MCF 10A (cell line): ENCODE results near the gene HYI. TPM values are rescaled to one million over a fixed set of nuclear protein-coding genes. Genes with fewer than 3 reads are reported as not detected.

Experiments
- BruUV-seq: library from RNA; stranded (reverse); fragments of 400-500 nt; replicated peaks from 2 replicates; lab custom pipeline; 2021; lab: Mats Ljungman, UMichigan
- CTCF ChIA-PET: fragments of 300-600 bp; sonication (Branson Sonifier 250); formaldehyde crosslinking; extraction: SDS; loops from one replicate; lab custom pipeline; 2021; ENCODE audit warnings: antibody characterized with exemption, inconsistent platforms; lab: Yijun Ruan, JAX
- POLR2A ChIA-PET: fragments of 300-600, 350-650 bp; sonication (Branson Sonifier 250); formaldehyde crosslinking; extraction: SDS; loops from one replicate; lab custom pipeline; 2020; ENCODE audit warnings: antibody characterized with exemption, inconsistent platforms; lab: Yijun Ruan, JAX
- DNase-seq: peaks from one replicate; pipeline ENCODE4 v3.0.0-alpha.2; 2018; ENCODE audit not compliant: unreplicated experiment
- H3K27ac Mint-ChIP-seq: one replicate; pipeline ENCODE4 v1.8.0; 2022; ENCODE audit warnings: mild to moderate bottlenecking, low read depth, mixed read lengths; ENCODE audit not compliant: unreplicated experiment
- H3K27me3 Mint-ChIP-seq: one replicate; pipeline ENCODE4 v1.8.0; 2022; ENCODE audit warnings: mixed read lengths; ENCODE audit not compliant: insufficient read depth, unreplicated experiment
- H3K36me3 Mint-ChIP-seq: one replicate; pipeline ENCODE4 v1.8.0; 2022; ENCODE audit warnings: mild to moderate bottlenecking, moderate library complexity, mixed read lengths; ENCODE audit not compliant: insufficient read depth, unreplicated experiment
- H3K4me1 Mint-ChIP-seq: one replicate; pipeline ENCODE4 v1.8.0; 2022; ENCODE audit warnings: mixed read lengths; ENCODE audit not compliant: insufficient read depth, unreplicated experiment
- H3K4me3 Mint-ChIP-seq: one replicate; pipeline ENCODE4 v1.8.0; 2022; ENCODE audit warnings: mild to moderate bottlenecking, moderate library complexity, mixed read lengths; ENCODE audit not compliant: unreplicated experiment
- H3K9me3 Mint-ChIP-seq: one replicate; pipeline ENCODE4 v1.8.0; 2022; ENCODE audit warnings: mixed read lengths; ENCODE audit not compliant: unreplicated experiment
- CTCF ChIP-seq: fragments of 200-600 bp; IDR thresholded peaks from one replicate; pipeline ENCODE4 v1.8.0; 2022; ENCODE audit warnings: antibody characterized with exemption, mild to moderate bottlenecking; ENCODE audit not compliant: unreplicated experiment
- intact Hi-C: fragments of 100-400 bp; cut with micrococcal nuclease; formaldehyde crosslinking; loops from 2 replicates; pipeline ENCODE4 v1.14.1; 2022
- total RNA-seq: library from RNA; stranded (reverse); gene quantifications from 2 replicates; pipeline ENCODE4 v1.2.3, GENCODE V29; 2022

The HYI gene
- total RNA-seq, 1 experiment from 2014 or later, result 23.0 TPM

GRCh38 chr1:43421396-43421795 lies 32.3 kb downstream of the HYI start:
- no peak overlapping the region for H3K27ac Mint-ChIP-seq
- H3K36me3 Mint-ChIP-seq, result peaks cover 23% of the 10 kb centered on the region

GRCh38 chr1:43420874-43421273 lies 32.9 kb downstream of the HYI start:
- Mint-ChIP-seq H3K27ac (no peak overlapping the region), H3K27me3 (no peaks in the 10 kb centered on the region), H3K4me3 (no peak overlapping the region), H3K9me3 (no peaks in the 10 kb centered on the region), H3K36me3 (peaks cover 21% of the 10 kb centered on the region), H3K4me1 (peaks cover 18% of the 10 kb centered on the region)
- intact Hi-C loops, result no loop called here
- no peak for DNase-seq
- POLR2A ChIA-PET, result no interaction called here
- no peak for TF ChIP-seq CTCF
- BruUV-seq, result no TSS peak
- CTCF ChIA-PET, result no interaction called here

More at GRCh38 chr1:43421396-43421795, 32.3 kb downstream of the HYI start:
- Mint-ChIP-seq H3K27me3 (no peaks in the 10 kb centered on the region), H3K4me3 (no peak overlapping the region), H3K4me1 (peaks cover 18% of the 10 kb centered on the region), H3K9me3 (no peaks in the 10 kb centered on the region)
- TF ChIP-seq CTCF, result no peak
- no TSS peak for BruUV-seq
- intact Hi-C loops, result no loop called here
- POLR2A ChIA-PET, result no interaction called here
- no peak for DNase-seq
- CTCF ChIA-PET, result interaction anchor here (0.6 kb wide), 1 partner anchor 137 kb away, joined by 3 read pairs; no protein-coding TSS in a partner anchor

- Mint-ChIP-seq H3K4me3 (no peak overlapping the region), H3K9me3 (no peaks in the 10 kb centered on the region), H3K4me1 (peaks cover 18% of the 10 kb centered on the region), H3K27me3 (no peaks in the 10 kb centered on the region), H3K27ac (no peak overlapping the region), H3K36me3 (peaks cover 15% of the 10 kb centered on the region)
- no TSS peak for BruUV-seq
- CTCF ChIA-PET, result no interaction called here
- POLR2A ChIA-PET, result interaction anchor here (0.6 kb wide), 1 partner anchor 957 kb away, joined by 3 read pairs; no protein-coding TSS in a partner anchor
- intact Hi-C loops, result loop anchor here (10.0 kb wide), 1 partner anchor 505 kb away; no protein-coding TSS in a partner anchor
- TF ChIP-seq CTCF, result no peak
- DNase-seq, result no peak
Observed at GRCh38 chr1:43419627-43420425, 33.9 kb downstream of the HYI start.

GRCh38 chr1:43418858-43419257 lies 34.9 kb downstream of the HYI start:
- no peak for TF ChIP-seq CTCF
- ChIA-PET POLR2A (interaction anchor here (0.5 to 0.6 kb wide), 2 partner anchors 574 to 956 kb away, joined by 3 read pairs; no protein-coding TSS in a partner anchor), CTCF (interaction anchor here (0.8 kb wide), 1 partner anchor 194 kb away, joined by 3 read pairs; no protein-coding TSS in a partner anchor)
- Mint-ChIP-seq H3K27ac (no peak overlapping the region), H3K4me3 (no peak overlapping the region), H3K4me1 (peaks cover 10% of the 10 kb centered on the region), H3K9me3 (no peaks in the 10 kb centered on the region), H3K27me3 (no peaks in the 10 kb centered on the region), H3K36me3 (peaks cover 18% of the 10 kb centered on the region)
- no peak for DNase-seq
- intact Hi-C loops, result loop anchor here (10.0 kb wide), 1 partner anchor 504 kb away; no protein-coding TSS in a partner anchor
- BruUV-seq, result no TSS peak
